AG04450 (cell line): ENCODE measurements around the gene PVALEF. TPM values are rescaled to one million over a fixed set of nuclear protein-coding genes. Genes with fewer than 3 reads are reported as not detected.

Source experiments
- CTCF ChIA-PET: fragments of 300-600, 350-600 bp; formaldehyde crosslinking; extraction: SDS; loops from one replicate; lab custom pipeline; 2022; ENCODE audit warnings: antibody characterized with exemption, inconsistent platforms; lab: Charles Lee
- POLR2A ChIA-PET: fragments of 350-600 bp; formaldehyde crosslinking; extraction: SDS; loops from one replicate; lab custom pipeline; 2021; ENCODE audit warnings: antibody characterized with exemption, inconsistent platforms; lab: Yijun Ruan, JAX
- DNase-seq: peaks from one replicate; pipeline ENCODE4 v3.0.0-alpha.2; 2011; ENCODE audit warnings: low read depth, low spot score
- H3K27ac ChIP-seq: one replicate; pipeline ENCODE4 v1.5.1; 2012; ENCODE audit warnings: low read depth, low read length, control low read depth
- H3K27me3 ChIP-seq: one replicate; pipeline ENCODE4 v1.6.0; 2012; ENCODE audit warnings: low read length; ENCODE audit not compliant: control insufficient read depth, insufficient read depth
- H3K4me3 ChIP-seq: 2 replicates; pipeline ENCODE4 v1.5.1; 2011; ENCODE audit warnings: mild to moderate bottlenecking, low read depth, low read length, control low read depth
- H3K9me3 ChIP-seq: 2 replicates; pipeline ENCODE4 v1.5.1; 2012; ENCODE audit warnings: low read length; ENCODE audit not compliant: control insufficient read depth, insufficient read depth
- polyA plus RNA-seq: library from polyadenylated mRNA; depleted of rRNA; stranded (reverse); fragments of >200 nt; gene quantifications from 2 replicates; pipeline ENCODE4 v1.2.3, GENCODE V29; 2011
- TF ChIP-seq, protein P1 (sequence below): IDR thresholded peaks from 2 replicates; pipeline ENCODE4 v1.5.1; 2011; ENCODE audit warnings: low read depth, low read length, control low read depth, inconsistent platforms

The PVALEF gene
- polyA plus RNA-seq, 1 experiment, result not detected

DNA sequence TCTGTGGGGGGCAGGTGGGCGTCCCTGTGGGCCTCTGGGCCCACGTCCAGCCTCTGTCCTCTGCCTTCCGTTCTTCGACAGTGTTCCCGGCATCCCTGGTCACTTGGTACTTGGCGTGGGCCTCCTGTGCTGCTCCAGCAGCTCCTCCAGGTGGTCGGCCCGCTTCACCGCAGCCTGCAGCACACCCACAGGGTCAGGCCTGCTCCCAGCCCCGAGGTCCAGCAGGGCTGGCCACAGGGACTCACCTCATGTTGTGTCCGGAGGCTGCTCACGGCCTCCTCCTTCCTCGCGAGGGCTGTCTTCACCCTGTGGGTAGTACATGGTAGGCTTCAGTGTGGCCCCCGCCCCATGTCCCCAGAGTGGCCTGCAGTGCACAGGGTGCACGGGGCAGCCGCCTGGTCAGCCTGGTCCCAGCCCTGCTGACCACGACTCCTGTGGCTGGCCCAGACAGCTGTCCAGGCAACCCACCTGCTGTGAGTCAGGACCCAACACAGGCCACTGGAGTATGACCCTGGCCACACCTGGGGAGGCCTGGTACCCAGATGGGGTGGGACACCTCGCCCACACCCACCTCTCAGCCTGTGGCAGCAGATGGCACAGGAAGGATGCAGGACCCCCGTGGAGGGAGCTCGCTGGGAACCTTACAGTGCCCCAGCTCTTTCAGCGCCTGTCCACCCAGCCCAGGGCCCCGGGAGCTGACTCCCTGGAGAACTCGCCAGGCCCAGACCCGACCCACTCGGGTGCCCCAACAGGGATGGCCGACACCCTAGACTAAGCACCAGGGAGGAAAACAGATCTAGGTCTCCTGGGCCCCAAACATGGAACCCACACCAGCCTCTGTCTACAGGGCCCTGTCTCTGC is 24.6 kb downstream of the PVALEF start:
- no peak overlapping the region for H3K4me3 ChIP-seq
- no peaks in the 10 kb centered on the region; the same call in 1 of the 2 replicates for H3K9me3 ChIP-seq
- no peaks in the 10 kb centered on the region for H3K27me3 ChIP-seq
- CTCF ChIA-PET, result interaction anchor here (2.0 kb wide), 1 partner anchor 11 kb away, joined by 6 read pairs; no protein-coding TSS in a partner anchor
- POLR2A ChIA-PET, result no interaction called here
- H3K27ac ChIP-seq, result no peak overlapping the region
- no peak for DNase-seq
- TF ChIP-seq, protein P1, sequence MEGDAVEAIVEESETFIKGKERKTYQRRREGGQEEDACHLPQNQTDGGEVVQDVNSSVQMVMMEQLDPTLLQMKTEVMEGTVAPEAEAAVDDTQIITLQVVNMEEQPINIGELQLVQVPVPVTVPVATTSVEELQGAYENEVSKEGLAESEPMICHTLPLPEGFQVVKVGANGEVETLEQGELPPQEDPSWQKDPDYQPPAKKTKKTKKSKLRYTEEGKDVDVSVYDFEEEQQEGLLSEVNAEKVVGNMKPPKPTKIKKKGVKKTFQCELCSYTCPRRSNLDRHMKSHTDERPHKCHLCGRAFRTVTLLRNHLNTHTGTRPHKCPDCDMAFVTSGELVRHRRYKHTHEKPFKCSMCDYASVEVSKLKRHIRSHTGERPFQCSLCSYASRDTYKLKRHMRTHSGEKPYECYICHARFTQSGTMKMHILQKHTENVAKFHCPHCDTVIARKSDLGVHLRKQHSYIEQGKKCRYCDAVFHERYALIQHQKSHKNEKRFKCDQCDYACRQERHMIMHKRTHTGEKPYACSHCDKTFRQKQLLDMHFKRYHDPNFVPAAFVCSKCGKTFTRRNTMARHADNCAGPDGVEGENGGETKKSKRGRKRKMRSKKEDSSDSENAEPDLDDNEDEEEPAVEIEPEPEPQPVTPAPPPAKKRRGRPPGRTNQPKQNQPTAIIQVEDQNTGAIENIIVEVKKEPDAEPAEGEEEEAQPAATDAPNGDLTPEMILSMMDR, result no peak

DNA sequence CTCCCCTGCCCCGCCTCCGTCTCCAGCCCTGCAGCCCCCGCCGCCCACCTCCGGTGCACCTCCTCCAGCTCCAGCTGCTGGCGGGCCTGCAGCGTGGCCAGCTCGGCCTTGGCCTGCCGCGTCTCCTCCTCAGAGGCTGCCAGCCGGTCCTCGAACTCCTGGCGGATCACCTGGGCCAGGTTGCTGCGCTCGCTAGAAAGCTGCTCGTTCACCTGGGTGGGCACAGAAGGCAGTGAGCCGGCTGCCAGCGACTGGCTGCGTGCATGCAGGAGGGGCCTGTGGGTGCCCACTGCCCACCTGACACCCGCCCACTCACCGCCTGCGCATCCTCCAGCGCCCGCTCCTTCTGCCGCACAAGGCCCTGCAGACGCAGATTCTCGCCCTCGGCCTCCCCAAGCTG is 25.3 kb downstream of the PVALEF start:
- no peaks in the 10 kb centered on the region; the same call in 1 of the 2 replicates for H3K9me3 ChIP-seq
- POLR2A ChIA-PET, result no interaction called here
- TF ChIP-seq, protein P1, result no peak
- H3K4me3 ChIP-seq, result no peak overlapping the region
- CTCF ChIA-PET, result interaction anchor here (0.7 to 2.0 kb wide), 2 partner anchors 10 to 48 kb away, joined by 3 to 6 read pairs; no protein-coding TSS in a partner anchor
- no peaks in the 10 kb centered on the region for H3K27me3 ChIP-seq
- no peak overlapping the region for H3K27ac ChIP-seq
- no peak for DNase-seq

DNA sequence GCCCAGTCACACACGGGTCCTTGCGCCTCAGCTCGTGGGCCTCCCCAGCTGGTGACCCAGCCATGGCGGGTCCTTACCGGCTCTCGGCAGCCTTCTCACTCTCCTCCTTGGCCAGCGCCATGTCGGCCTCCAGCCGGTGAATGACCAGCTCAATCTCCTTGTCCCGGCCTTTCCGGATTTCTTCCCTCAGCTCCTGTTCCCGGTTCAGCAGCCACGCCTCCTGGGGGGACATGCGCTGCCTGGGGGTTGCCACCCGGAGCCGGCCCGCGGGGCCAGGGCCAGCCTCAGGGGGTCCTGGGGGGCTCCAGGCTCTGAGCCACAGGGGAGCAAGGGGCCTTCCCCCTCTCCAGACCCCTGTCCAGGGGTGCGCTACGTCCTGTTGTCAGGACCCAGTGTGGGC is 25.8 kb downstream of the PVALEF start:
- ChIA-PET POLR2A (no interaction called here), CTCF (interaction anchor here (0.7 to 2.0 kb wide), 2 partner anchors 10 to 48 kb away, joined by 3 to 6 read pairs; no protein-coding TSS in a partner anchor)
- TF ChIP-seq, protein P1, result no peak
- H3K4me3 ChIP-seq, result no peak overlapping the region
- H3K9me3 ChIP-seq, result no peaks in the 10 kb centered on the region; the same call in 1 of the 2 replicates
- no peak overlapping the region for H3K27ac ChIP-seq
- H3K27me3 ChIP-seq, result no peaks in the 10 kb centered on the region
- no peak for DNase-seq

DNA sequence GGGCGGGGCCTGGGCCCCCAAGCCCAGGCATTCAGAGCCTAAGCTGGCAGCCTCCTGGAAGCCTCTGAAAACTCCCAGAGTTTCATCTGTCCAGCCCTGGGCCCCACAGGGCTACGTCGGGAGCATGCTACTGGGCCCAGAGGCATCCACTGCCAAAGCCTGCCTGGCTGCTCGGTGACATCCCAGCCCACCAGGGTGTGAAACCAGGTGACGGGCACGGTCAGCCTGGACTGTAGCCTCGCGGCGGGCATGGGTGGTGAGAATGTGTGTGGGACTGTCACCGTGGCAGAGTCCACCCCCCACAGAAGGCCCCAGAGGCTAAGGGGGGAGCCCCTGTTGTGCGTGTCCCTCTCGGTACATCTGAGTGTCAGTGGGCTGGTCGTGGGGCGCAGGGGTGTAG is 26.3 kb downstream of the PVALEF start:
- Histone ChIP-seq H3K9me3 (no peaks in the 10 kb centered on the region; the same call in 1 of the 2 replicates), H3K27ac (no peak overlapping the region), H3K27me3 (no peaks in the 10 kb centered on the region), H3K4me3 (no peak overlapping the region)
- ChIA-PET CTCF (interaction anchor here (2.0 kb wide), 1 partner anchor 9 kb away, joined by 6 read pairs; no protein-coding TSS in a partner anchor), POLR2A (no interaction called here)
- no peak for DNase-seq
- TF ChIP-seq, protein P1, result no peak
